HG03196 (cell line): ENCODE results near the gene CCSER1.
"Not testable (repeated sequence)": the region's sequence is repeated elsewhere in the genome, so short reads cannot be mapped to it uniquely, and the experiment has no call there.

ENCODE experiments used
- ATAC-seq: cut with Tn5 transposase; IDR thresholded peaks from one replicate; pipeline ENCODE4 v1.9.1; 2021; ENCODE audit not compliant: unreplicated experiment

CCSER1 gene

DNA sequence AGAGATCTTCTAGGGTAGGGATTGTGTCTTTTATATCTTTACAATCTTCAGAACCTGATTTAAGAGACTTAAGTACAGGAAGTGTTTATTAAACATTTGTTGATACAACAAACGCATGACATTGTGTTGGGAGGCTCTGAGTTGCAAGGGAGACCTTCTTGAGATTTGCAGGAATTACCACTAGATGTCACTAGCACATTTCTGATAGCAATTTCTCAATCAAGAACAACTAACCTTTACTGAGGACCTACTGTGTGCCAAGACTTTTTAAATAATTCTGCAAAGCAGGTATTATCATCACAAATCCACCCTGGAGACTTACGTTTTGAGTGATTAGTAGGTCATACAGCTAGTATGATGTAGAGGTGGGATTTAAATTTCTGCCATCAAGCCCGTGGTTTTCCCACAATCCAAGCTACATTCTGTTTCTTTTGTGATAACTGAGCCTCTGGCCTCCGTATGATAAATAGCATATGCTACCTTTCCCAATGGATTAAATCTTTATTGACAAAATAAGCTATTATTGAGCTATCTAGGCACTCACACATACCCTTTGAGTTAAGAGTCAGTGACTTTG, 986.0 kb downstream of the CCSER1 start:
- ATAC-seq, result no peak

DNA sequence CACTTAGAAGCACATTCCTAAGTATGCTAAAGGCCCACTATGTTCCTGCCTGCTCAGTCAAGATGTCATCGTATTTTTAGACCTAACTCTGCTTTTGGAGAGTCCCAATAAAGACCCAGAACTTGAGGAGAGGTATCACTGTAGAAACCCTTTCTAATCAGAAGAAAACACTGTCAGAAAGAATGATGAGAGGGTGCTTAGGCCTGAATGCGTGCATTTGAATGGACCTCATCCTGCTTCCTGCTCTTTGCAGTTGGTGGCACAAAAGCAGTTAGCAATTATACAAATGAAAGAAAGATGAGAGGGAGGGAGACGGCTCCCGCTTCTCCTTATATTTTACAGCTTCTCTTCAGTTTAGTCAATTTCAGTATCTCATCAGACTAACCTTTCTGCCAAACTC, 987.2 kb downstream of the CCSER1 start:
- ATAC-seq, result no peak

DNA sequence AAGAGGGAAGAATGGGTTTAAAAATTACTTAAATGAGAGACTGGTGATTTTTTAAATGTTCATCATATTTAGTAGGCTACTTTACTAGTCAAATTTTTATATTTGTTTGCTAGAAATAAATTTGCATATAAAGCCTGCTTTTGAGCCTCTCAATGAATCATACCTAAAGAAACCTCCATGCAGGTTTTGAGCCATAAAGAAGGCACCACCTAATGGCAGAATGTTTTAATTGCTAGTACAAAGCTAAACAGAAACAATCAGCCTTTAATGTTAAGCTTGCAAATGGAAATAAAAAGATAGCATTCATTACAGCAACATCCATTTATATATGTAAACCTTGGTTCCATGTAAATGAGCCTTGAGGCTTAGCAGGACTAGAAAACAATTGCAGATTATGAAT, 989.7 kb downstream of the CCSER1 start:
- no peak for ATAC-seq

DNA sequence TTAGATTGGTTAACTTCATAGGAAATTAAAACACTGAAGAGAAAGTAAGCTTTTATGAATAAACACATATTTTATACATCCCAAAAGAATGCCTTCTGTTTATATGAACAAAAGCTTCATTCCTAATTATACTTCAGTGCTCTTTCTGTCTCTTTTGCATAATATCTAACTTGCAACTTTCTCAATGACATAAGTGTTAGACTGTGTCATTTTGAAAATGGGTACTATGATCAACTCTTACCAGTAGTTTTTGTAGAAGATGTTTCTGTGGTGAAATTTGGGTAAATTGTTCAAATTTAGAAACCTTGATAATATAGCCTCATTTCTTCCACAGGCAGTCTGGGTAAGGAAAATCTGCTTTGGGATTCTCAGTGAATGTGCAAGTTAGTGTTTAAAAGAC, 991.4 kb downstream of the CCSER1 start:
- ATAC-seq, result peak; percentile 88

DNA sequence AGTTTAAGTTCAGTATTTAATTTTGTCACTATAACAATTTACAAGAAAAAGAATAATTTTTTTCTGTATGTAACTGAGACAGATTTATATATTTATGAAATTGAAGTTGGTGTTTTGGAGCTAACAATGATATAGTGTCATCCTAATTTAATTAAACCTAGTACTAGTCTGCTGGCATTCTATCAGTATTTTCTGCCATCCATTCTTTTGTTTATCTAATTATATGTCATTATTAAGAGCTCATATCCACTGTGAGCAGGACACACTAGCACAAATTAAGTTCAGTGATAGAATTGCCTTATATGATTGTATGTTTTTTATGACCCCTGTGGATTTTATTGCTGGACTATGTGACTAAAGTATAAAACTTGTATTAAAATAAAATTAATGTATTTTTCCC, 996.5 kb downstream of the CCSER1 start:
- no peak for ATAC-seq

DNA sequence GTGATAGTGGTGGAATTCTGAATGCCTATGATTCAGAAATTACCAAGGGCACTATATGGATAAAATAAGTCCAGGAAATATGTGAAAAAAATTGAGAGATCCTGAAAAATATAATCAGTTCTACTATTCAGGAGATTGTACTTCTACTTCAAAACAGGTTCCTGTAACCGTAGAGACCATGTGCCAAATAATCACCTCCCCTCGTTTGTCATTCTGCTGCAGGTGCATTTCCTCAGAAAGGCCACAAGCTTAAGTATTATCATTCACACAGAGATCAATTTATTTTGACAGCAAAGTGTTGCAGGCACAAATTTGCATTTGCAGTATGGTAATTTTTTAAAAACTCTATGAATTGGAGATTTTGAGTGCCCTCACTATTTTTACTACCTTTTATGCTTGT, 1000.0 kb downstream of the CCSER1 start:
- ATAC-seq, result no peak

DNA sequence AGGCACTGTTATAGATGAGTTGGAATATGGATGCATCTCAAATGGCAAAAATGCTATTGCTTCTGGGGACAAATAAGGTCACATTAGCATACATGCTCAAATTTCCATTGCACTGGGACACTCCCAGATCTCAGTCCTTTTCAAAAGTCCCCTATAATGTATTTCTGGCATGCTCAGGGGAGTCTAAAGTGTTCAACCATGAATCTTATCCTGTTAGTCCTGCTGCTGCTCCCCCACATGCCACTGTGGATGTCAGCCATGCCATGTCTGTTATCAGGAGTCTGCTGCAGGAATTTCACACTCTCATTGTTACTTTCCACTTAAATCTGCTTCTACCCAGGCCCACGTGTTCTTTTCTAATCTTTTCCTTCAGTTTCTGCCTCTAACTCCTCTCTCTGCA, 1000.6 kb downstream of the CCSER1 start:
- no peak for ATAC-seq

DNA sequence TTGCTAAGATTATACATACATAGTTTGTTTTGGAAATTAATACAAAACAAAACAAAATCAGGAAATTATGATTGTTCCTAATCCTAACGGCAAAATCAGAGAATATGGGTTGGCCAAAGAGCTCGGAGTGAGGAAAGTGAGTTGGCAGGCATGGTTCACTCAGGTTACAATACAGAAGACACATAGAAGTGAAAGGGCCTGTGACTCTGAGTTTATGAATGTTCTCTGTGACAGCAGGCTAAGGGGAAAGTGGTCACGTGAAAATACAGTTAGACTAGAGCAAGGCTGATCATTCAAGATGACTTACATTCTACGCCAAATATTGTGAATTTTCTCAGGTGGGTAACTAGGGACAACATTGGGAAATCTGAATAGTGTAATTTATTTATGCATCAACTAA, 1001.3 kb downstream of the CCSER1 start:
- ATAC-seq, result no peak

DNA sequence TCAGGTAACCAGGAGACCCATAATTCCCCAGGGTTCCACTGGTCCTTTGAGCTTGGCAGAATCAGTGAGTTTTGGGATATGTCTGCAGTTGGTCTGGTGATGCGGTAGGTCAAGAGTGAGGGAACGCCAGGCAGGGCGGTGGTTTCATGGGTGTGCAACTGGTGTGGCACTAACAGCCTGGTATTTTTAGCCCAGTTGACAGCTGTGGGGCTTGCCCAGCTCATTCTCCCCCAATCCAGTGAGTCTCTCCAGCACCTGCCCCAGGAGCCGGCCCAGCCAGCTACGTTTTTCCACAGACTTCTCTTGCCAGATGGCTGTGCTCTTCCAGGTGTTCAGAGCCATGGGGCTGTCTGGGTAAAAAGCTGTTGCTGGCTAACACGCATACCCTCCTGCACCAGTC, 1019.9 kb downstream of the CCSER1 start:
- ATAC-seq, result no peak

DNA sequence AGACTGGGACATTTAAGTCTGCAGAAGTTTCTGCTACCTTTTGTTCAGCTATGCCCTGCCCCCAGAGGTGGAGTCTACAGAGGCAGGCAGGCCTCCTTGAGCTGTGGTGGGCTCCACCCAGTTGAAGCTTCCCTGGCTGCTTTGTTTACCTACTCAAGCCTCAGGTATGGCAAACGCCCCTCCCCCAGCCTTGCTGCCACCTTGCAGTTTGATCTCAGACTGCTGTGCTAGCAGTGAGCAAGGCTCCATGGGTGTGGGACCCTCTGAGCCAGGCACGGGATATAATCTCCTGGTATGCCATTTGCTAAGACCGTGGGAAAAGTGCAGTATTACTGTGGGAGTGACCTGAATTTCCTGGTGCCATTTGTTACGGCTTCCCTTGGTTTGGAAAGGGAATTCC, 1026.8 kb downstream of the CCSER1 start:
- not testable (repeated sequence) for ATAC-seq

DNA sequence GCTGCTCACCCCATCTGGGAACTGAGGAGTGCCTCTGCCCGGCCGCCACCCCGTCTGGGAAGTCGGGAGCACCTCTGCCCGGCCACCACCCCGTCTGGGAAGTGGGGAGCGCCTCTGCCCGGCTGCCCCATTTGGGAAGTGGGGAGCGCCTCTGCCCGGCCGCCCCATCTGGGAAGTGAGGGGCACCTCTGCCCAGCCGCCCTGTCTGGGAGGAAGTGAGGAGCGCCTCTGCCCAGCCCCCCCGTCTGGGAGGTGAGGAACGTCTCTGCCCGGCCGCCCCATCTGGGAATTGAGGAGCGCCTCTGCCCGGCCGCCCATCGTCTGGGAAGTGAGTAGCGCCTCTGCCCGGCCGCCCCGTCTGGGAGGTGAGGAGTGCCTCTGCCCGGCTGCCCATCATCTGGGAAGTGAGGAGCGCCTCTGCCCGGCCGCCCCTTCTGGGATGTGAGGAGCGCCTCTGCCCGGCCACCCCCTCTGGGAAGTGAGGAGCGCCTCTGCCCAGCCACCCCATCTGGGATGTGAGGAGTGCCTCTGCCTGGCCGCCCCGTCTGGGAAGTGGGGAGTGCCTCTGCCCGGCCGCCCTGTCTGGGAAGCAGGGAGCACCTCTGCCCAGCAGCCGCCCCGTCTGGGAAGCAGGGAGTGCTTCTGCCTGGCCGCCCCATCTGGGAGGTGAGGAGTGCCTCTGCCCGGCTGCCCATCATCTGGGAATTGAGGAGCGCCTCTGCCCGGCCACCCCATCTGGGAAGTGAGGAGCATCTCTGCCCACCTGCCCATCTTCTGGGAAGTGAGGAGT, 1040.9 kb downstream of the CCSER1 start:
- ATAC-seq, result not testable (repeated sequence)

DNA sequence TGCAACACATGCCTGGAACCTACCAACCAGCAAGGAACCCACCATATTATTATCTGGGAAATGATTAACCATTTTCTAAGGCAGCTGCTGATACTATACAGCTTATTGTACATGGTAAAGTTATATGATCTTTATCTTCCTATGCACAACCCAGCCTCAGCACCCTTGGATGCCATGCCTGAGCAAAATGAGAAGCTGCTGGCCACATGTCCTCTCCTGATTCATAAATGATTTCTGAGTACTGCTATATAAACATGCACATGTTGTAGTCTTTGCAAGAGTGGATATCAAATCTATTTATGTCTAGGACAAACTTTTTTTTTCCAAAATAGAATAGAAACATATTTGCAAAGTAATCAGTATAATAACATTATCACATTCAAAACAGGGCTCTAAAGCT, 1043.6 kb downstream of the CCSER1 start:
- no peak for ATAC-seq

DNA sequence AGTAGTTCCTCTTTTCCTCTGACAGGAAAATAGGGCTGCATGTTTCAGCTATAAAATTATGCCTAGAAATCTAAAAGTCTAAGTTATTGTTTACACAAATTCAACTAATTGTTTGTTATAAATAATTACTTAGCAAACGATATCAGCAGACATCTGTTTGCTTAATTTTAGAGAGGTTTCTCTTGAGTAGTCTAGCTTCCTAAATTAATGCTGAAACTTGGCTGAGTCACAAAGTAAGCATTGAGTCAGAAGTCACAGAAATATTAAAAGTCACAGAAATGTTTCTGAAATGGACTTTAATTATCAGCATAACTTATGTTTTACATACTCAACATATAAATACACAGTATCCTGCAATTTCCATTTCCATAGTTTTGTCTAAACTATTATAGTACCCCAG, 1044.0 kb downstream of the CCSER1 start:
- no peak for ATAC-seq

DNA sequence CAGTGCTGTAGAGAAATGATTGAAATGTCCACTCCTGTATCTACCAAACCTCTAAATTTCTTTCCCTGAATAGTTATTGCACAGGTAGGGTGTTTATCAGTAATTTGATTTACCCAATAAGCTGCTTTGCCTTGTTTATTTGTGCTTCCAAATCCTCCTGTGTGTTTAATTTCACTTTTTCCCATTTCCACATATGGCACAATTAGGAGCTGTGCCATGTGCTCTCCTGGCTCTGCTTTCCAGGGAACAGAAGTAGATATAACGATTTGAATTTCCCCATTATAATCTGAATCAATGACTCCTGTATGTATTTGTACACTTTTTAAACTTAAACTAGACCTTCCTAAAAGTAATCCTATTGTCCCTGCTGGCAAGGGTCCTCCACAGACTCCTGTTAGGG, 1057.9 kb downstream of the CCSER1 start:
- not testable (repeated sequence) for ATAC-seq

DNA sequence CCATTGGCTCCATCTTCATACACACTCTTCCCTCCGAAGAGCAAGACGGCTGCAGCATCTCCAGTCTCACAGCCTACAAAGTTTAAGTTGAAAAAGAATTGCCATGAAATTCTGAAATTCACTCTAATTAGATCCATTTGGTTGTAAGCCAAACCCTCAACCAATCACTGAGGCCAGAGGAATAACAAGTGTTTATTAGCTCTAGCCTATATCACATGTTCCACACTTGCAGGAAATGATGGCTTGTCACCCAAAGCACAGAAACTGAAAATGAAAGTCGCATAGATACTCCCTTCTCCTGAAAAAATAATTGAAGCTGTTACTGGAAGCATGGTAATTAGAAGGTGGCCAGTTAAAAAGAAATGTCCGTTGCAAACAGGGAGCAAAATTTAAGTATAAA, 1071.8 kb downstream of the CCSER1 start:
- ATAC-seq, result no peak

DNA sequence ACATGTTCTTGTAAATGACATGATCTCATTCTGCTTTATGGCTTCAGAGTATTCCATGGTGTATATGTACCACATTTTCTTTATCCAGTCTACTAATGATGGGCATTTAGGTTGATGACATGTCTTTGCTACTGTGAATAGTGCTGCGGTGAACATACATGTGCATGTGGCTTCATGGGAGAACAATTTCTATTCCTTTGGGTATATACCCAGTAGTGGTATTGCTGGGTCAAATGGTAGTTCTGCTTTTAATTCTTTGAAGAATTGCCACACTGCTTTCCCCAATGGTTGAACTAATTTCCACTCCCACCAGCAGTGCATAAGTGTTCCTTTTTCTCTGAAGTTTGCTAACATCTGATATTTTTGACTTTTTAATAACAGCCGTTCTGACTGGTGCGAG, 1080.3 kb downstream of the CCSER1 start:
- ATAC-seq, result no peak

DNA sequence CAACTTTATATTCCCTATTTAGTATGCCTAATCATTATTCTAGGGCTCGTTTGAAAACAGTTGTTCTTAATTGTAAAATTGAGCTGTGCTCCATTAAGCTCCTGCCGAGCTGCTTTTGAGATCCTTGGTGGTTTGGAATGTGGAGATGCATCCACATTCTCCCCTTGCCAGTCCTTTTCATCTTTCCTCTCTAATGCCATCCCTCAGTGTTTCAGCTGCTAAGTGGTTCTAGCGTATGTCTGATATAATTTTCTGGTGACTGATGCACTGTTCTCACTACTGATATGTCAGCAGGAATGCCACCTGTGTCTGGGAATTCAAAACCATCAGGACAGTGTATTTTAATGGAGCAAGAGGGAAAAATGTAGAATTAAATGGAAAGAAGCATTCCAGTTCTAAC, 1085.0 kb downstream of the CCSER1 start:
- no peak for ATAC-seq

DNA sequence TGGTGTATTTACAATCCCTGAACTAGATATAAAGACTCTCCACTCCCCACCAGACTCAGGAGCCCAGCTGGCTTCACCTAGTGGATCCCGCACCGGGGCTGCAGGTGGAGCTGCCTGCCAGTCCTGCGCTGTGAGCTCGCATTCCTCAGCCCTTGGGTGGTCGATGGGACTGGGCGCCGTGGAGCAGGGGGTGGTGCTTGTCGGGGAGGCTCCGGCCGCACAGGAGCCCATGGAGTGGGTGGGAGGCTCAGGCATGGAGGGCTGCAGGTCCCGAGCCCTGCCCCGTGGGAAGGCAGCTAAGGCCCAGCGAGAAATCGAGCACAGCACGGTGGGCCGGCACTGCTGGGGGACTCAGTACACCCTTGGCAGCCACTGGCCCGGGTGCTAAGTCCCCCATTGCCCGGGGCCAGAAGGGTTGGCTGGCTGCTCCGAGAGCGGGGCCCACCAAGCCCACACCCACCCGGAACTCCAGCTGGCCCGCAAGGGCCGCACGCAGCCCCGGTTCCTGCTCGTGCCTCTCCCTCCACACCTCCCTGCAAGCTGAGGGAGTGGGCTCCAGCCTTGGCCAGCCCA, 1090.7 kb downstream of the CCSER1 start:
- ATAC-seq, result not testable (repeated sequence)

DNA sequence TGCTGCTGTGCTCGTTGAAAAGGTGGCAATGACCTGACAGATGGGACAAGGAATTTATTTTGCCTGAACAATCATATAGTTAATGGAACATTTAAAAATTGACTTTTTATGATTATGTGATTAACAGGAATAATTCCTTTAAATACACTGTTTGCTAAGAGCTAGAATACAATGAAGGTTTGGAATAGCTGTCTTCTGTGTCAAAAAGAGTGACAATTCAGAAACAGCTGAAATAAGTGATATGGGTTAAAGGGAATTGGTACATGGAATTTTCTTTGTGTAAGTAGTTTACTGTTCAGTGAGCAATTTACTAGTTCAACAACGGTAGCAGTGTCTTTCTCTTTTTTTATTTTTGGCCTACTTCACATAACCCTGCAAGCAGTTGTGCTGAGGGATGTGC, 1093.1 kb downstream of the CCSER1 start:
- ATAC-seq, result no peak

DNA sequence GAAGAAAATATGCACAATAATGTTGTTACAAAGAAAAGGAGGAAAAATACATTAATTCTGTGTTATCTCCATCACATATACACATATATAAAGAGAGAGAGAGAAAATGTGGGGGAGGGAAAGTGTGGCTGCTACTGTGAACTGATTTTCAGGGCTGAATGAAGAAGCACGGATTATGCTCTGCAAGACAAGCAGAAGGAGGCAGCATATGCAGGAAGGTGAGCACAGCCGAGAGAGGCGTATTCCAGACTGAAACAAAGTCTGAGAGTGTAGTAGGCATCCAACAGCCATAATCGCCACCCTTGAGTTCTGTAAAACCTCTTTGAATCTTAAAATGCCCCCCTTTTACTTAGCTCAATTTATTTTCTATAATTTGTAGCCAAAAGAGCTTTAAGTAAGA, 1094.8 kb downstream of the CCSER1 start:
- ATAC-seq, result no peak

DNA sequence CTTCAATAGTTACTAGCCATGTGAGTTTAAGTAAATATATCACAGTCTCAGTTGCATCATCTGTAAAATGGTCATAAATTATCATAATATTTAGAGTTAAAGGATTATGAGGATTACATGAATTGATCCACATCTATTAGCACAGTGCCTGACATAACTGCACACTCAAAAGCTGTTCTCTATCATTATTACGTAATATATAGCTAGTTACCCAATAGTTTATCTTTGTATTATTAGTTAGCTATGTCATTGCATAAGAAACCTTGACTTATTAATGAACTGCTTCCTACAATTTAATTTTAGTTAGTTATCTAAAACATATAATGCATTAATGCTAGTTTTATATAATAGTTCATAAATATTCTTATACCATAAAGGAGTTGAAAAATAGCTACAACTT, 1099.7 kb downstream of the CCSER1 start:
- no peak for ATAC-seq

DNA sequence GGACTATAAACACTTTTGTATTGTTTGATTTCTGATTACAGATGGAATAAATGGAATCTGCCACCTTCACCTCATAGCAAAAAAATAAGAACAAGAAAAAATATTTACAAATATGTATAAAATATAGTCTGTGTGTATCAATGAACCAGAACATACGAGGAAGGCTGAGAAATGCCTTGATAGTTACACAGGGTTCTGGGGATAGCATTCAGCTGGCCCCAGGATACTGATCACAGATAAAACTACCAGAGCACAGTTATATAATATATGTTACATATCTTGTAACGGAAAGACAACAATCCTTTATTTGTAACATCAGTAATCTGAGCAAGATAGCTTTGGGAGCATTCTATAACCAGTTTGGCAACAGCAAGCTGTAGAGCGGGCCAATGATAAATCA, 1101.5 kb downstream of the CCSER1 start:
- no peak for ATAC-seq

DNA sequence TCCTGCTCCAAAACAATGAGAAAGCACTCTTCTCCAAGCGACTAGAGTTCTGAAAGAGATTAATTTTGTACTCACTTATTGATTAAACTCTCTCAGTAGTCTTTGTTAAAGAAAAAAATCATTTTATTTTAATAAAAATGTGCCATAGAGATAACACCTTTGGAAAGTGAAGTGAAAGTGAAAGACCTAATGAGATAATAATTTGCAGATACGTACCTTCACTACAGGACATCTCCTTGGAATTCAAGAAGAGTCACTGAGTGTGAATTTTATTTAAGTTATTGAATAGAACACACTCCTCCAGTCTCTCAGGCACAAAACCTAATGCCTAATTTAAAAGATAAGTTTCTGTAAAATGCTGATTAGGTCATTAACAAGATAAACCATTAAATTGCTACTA, 1106.0 kb downstream of the CCSER1 start:
- no peak for ATAC-seq
